Measurements from ENCODE around the gene SMURF2.

The SMURF2 gene

GRCh38 chr17:64503821-64504768 lies 158.0 kb downstream of the SMURF2 start:
- DNase-seq (ENCODE audit: low read depth in 1 of 2, low spot score in 1 of 2), result no peak
- in situ Hi-C loops (cut with HindIII; ENCODE audit: low pct_unique_long_range_greater_than_20kb, low sequenced_read_pairs), result no loop called here
- TF ChIP-seq JUND (IDR thresholded peaks at IDR 0.05; ENCODE audit: low read depth), result no peak

GRCh38 chr17:64503341-64503740 lies 158.8 kb downstream of the SMURF2 start:
- in situ Hi-C loops (cut with HindIII; ENCODE audit: low pct_unique_long_range_greater_than_20kb, low sequenced_read_pairs), result no loop called here
- peak in 1 of 2 experiments; percentile 61 for DNase-seq (ENCODE audit: low read depth in 1 of 2, low spot score in 1 of 2)
- no peak for TF ChIP-seq JUND (IDR thresholded peaks at IDR 0.05; ENCODE audit: low read depth)

- in situ Hi-C loops (cut with HindIII; ENCODE audit: low pct_unique_long_range_greater_than_20kb, low sequenced_read_pairs), result no loop called here
- no peak for TF ChIP-seq JUND (IDR thresholded peaks at IDR 0.05; ENCODE audit: low read depth)
- no peak for DNase-seq (ENCODE audit: low read depth in 1 of 2, low spot score in 1 of 2)
Observed at GRCh38 chr17:64502809-64503208, 159.3 kb downstream of the SMURF2 start.

GRCh38 chr17:64502021-64502420 lies 160.1 kb downstream of the SMURF2 start:
- DNase-seq (ENCODE audit: low read depth in 1 of 2, low spot score in 1 of 2), result no peak
- in situ Hi-C loops (cut with HindIII; ENCODE audit: low pct_unique_long_range_greater_than_20kb, low sequenced_read_pairs), result no loop called here
- TF ChIP-seq JUND (IDR thresholded peaks at IDR 0.05; ENCODE audit: low read depth), result no peak

DNA sequence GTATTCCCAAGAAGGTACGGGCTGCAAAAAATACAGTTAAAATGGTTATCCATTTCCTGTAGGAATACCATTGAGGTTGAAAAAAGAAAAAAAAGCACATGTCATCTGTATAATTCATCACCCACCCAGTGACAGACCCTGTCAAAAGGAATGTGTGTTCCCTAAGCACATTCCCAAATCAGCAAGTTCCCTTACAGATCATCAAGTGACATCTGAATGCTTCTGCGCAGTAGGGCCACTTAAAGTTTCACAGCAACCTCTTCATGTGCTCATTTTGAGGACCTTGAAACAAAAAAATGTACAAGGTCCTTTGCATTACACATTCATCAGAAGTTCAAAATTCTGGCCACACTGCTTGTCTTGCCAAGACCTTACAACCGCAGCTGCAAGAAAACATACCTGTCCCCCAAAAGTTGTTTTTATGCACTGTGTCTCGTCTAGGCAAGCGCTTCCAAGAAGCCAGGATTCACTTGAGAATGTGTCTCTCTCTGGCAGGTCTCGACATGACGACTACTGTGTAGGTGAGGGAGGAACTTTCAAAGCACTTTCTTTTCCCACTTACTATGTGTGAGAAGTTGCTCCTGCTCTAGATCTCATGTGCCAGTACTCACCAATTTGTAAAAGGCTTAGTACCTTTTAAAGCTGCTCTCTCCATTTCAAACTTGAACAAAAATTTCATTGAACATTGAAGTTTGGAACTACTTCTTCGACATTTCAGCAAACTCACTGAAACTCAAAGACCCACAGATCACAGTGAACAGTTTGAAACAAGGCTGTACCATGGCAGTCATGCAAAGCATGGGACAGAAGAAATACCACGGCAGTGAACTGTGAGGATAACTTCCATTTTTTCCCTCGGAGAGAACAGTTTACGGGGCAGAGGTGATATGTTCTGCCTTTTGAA lies 161.0 kb downstream of the SMURF2 start:
- no peak for DNase-seq (ENCODE audit: low read depth in 1 of 2, low spot score in 1 of 2)
- TF ChIP-seq JUND (IDR thresholded peaks at IDR 0.05; ENCODE audit: low read depth), result no peak
- in situ Hi-C loops (cut with HindIII; ENCODE audit: low pct_unique_long_range_greater_than_20kb, low sequenced_read_pairs), result no loop called here

DNA sequence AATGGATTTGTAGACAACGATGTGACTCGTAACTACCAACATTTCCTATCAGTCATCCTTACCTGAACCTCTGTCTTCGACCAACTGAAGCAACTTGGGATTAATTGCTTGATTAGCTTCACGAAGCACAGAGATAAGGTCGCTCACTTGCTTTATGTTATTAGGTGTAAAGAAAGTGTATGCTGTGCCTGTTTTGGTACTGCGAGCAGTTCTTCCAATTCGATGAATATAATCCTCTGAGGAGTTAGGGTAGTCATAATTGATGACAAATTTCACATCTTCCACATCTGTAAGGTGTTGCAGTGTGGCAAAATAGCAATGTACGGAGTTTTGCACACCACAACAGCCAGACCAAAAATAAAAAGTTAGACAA lies 161.6 kb downstream of the SMURF2 start:
- TF ChIP-seq JUND (IDR thresholded peaks at IDR 0.05; ENCODE audit: low read depth), result no peak
- in situ Hi-C loops (cut with HindIII; ENCODE audit: low pct_unique_long_range_greater_than_20kb, low sequenced_read_pairs), result no loop called here

DNA sequence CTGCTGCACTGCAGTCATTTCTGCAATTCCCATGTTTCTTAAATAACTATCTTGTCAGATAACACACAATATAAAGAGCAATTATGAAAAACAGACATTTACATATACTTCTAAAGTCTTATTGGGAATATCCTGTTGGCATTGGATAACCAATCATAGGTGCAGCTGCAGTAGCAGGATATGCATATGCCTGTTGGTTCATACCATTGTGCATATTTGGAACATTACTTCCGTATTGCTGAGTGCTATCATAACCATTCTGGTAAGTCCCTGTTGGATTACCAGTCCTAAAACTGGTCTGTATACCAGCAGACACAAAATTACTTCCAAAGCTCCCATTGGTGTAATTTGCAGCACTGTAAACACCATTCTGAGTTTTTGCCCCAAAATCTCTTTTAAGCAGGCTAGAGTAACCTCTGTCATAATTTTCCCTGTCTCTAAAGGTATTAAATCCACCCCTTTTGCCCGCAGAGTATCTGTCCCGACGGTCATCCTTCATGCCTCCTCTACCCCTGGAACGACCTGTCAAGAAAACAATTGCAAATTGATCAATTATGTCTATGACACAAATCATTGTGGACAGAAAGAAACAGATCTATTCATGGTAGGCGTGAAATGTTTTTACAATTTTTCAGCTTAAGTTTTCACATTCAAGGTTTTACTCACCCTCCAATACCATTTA lies 162.2 kb downstream of the SMURF2 start:
- in situ Hi-C loops (cut with HindIII; ENCODE audit: low pct_unique_long_range_greater_than_20kb, low sequenced_read_pairs), result no loop called here
- TF ChIP-seq JUND (IDR thresholded peaks at IDR 0.05; ENCODE audit: low read depth), result no peak
- peak in 1 of 2 experiments; percentile 24 for DNase-seq (ENCODE audit: low read depth in 1 of 2, low spot score in 1 of 2)

More for the DNA sequence above, 161.6 kb downstream of the SMURF2 start:
- no peak for DNase-seq (ENCODE audit: low read depth in 1 of 2, low spot score in 1 of 2)

GRCh38 chr17:64498308-64499203 lies 163.6 kb downstream of the SMURF2 start:
- peak in 1 of 2 experiments; percentile 37 for DNase-seq (ENCODE audit: low read depth in 1 of 2, low spot score in 1 of 2)
- in situ Hi-C loops (cut with HindIII; ENCODE audit: low pct_unique_long_range_greater_than_20kb, low sequenced_read_pairs), result no loop called here
- no peak for TF ChIP-seq JUND (IDR thresholded peaks at IDR 0.05; ENCODE audit: low read depth)

DNA sequence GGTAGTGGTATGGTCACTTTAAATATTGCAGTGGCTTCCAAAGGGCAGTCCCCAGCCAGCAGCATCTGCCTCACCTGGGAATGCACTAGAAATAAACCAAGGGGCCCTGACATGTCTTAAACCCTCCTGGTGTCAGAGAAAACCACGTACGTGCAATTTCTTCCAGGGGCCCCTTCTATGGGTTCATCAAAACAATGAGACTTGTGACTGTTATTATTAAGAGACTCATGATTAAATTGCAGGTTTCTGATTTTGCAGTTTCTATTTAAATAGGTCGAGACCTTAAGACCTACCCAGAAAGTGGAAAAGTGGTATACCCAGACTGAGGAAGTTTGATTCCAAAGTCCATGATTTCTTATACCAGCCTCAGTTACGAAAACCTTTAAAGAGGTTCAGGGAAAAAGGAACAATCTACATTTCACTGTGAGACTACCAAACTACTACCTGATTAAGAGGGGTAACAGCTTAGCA lies 164.5 kb downstream of the SMURF2 start:
- no peak for DNase-seq (ENCODE audit: low read depth in 1 of 2, low spot score in 1 of 2)
- in situ Hi-C loops (cut with HindIII; ENCODE audit: low pct_unique_long_range_greater_than_20kb, low sequenced_read_pairs), result no loop called here

GRCh38 chr17:64496786-64497564 lies 165.1 kb downstream of the SMURF2 start, which contains the start of gene POLG2:
TSS of gene POLG2 (minus strand) at chr17:64497054. CDS start at chr17:64496968, 86 bp downstream.
- DNase-seq (ENCODE audit: low read depth in 1 of 2, low spot score in 1 of 2), result peak; percentile 85 to 95
- in situ Hi-C loops (cut with HindIII; ENCODE audit: low pct_unique_long_range_greater_than_20kb, low sequenced_read_pairs), result no loop called here
- peak; percentile 65; the same call in 1 of the 2 replicates for TF ChIP-seq JUND (IDR thresholded peaks at IDR 0.05; ENCODE audit: low read depth)

More for the DNA sequence above, 164.5 kb downstream of the SMURF2 start:
- peak; percentile 6; the same call in 1 of the 2 replicates for TF ChIP-seq JUND (IDR thresholded peaks at IDR 0.05; ENCODE audit: low read depth)

Measured in T47D (cell line).